ENCODE results near the gene KCNH6.

GRCh38 chr17:63491413-63491812 lies 31.7 kb upstream of the KCNH6 start:
- TF ChIP-seq CTCF (conservative IDR thresholded peaks at IDR 0.05; ENCODE audit: low read length) (no peak), EZH2phosphoT487 (IDR thresholded peaks at IDR 0.05; ENCODE audit: borderline replicate concordance) (no peak)

Data from Loucy (cell line).